NCI-H1092 (cell line): ENCODE data around the gene TGIF1.

ENCODE experiments used
- DNase-seq: peaks from one replicate; lab custom pipeline; 2025; lab: John Stamatoyannopoulos, UW

Gene TGIF1

GRCh38 chr18:3434685-3435084 lies 15.3 kb upstream of the TGIF1 start:
- no peak for DNase-seq

- DNase-seq: no peak
Measured at GRCh38 chr18:3440341-3440740, 9.6 kb upstream of the TGIF1 start.

- DNase-seq: no peak
Measured at GRCh38 chr18:3441290-3441689, 8.7 kb upstream of the TGIF1 start.

GRCh38 chr18:3442919-3443318 lies 7.1 kb upstream of the TGIF1 start:
- DNase-seq: no peak

- no peak for DNase-seq
Measured at GRCh38 chr18:3444296-3444695, 5.7 kb upstream of the TGIF1 start.

GRCh38 chr18:3444954-3445353 lies 5.0 kb upstream of the TGIF1 start:
- no peak for DNase-seq

- DNase-seq: no peak
Measured at GRCh38 chr18:3447068-3447894, 2.7 kb upstream of the TGIF1 start.

- peak; percentile 86 for DNase-seq
Measured at GRCh38 chr18:3447895-3448837, 1.8 kb upstream of the TGIF1 start.

GRCh38 chr18:3448838-3449511 lies 997 bp upstream of the TGIF1 start:
- DNase-seq: no peak

GRCh38 chr18:3449512-3450011 lies 410 bp upstream of the TGIF1 start:
- DNase-seq: no peak

GRCh38 chr18:3450799-3451182 lies 819 bp downstream of the TGIF1 start:
- no peak for DNase-seq

GRCh38 chr18:3451183-3451988 lies 1.4 kb downstream of the TGIF1 start:
- DNase-seq: no peak

- DNase-seq: no peak
Measured at GRCh38 chr18:3451989-3452749, 2.2 kb downstream of the TGIF1 start.

- no peak for DNase-seq
Measured at GRCh38 chr18:3452750-3453539, 3.0 kb downstream of the TGIF1 start.

- DNase-seq: no peak
Measured at GRCh38 chr18:3453540-3454364, 3.8 kb downstream of the TGIF1 start.

GRCh38 chr18:3454365-3455089 lies 4.6 kb downstream of the TGIF1 start:
- no peak for DNase-seq

GRCh38 chr18:3455090-3455635 lies 5.2 kb downstream of the TGIF1 start:
- no peak for DNase-seq
